HG02840 (cell line): Measurements from ENCODE around the gene C12orf75.
"Not testable (repeated sequence)": the region's sequence is repeated elsewhere in the genome, so short reads cannot be mapped to it uniquely, and the experiment has no call there.

Experiments
- ATAC-seq: cut with Tn5 transposase; IDR thresholded peaks from one replicate; pipeline ENCODE4 v1.9.1; 2021; ENCODE audit warnings: mild to moderate bottlenecking, moderate library complexity, moderate number of reproducible peaks; ENCODE audit not compliant: unreplicated experiment, low FRiP score

The C12orf75 gene

GRCh38 chr12:105330283-105330930 is at the start of gene C12orf75:
Gene C12orf75 (plus strand): TSS chr12:105330691. CDS start chr12:105330892, 201 bp downstream.
- peak; percentile 83 for ATAC-seq

GRCh38 chr12:105280966-105281693 is 49.4 kb upstream of the C12orf75 start:
- no peak for ATAC-seq

- ATAC-seq = no peak
Observed at GRCh38 chr12:105281694-105282049, 48.8 kb upstream of the C12orf75 start.

GRCh38 chr12:105285378-105285777 is 45.1 kb upstream of the C12orf75 start:
- no peak for ATAC-seq

- no peak for ATAC-seq
Observed at GRCh38 chr12:105287408-105287807, 43.1 kb upstream of the C12orf75 start.

GRCh38 chr12:105288311-105288996 is 42.0 kb upstream of the C12orf75 start:
- ATAC-seq = no peak

GRCh38 chr12:105289114-105289904 is 41.2 kb upstream of the C12orf75 start:
- no peak for ATAC-seq

- ATAC-seq = no peak
Observed at GRCh38 chr12:105291531-105291930, 39.0 kb upstream of the C12orf75 start.

- ATAC-seq = no peak
Observed at GRCh38 chr12:105292705-105293104, 37.8 kb upstream of the C12orf75 start.

GRCh38 chr12:105293187-105293586 is 37.3 kb upstream of the C12orf75 start:
- no peak for ATAC-seq

GRCh38 chr12:105294161-105294560 is 36.3 kb upstream of the C12orf75 start:
- ATAC-seq = no peak

GRCh38 chr12:105294886-105295479 is 35.5 kb upstream of the C12orf75 start:
- ATAC-seq = no peak

GRCh38 chr12:105296116-105297089 is 34.1 kb upstream of the C12orf75 start:
- no peak for ATAC-seq

- no peak for ATAC-seq
Observed at GRCh38 chr12:105300883-105301282, 29.6 kb upstream of the C12orf75 start.

GRCh38 chr12:105301696-105302095 is 28.8 kb upstream of the C12orf75 start:
- no peak for ATAC-seq

GRCh38 chr12:105302986-105303385 is 27.5 kb upstream of the C12orf75 start:
- not testable (repeated sequence) for ATAC-seq

GRCh38 chr12:105304626-105305025 is 25.9 kb upstream of the C12orf75 start:
- not testable (repeated sequence) for ATAC-seq

GRCh38 chr12:105307601-105308314 is 22.7 kb upstream of the C12orf75 start:
- ATAC-seq = not testable (repeated sequence)
